CD14-positive monocyte (primary cell): ENCODE data around the gene TMEM190. TPM values are rescaled to one million over a fixed set of nuclear protein-coding genes. Genes with fewer than 3 reads are reported as not detected.

ENCODE experiments used
- DNase-seq, 3 donors: peaks; one replicate each; pipeline ENCODE4 v3.0.0-alpha.2; 2011 to 2022
- H2AFZ ChIP-seq: 2 replicates; pipeline ENCODE4 v1.6.0; 2012; ENCODE audit warnings: mild to moderate bottlenecking, low read depth, low read length, inconsistent platforms; ENCODE audit not compliant: insufficient read depth, poor library complexity, severe bottlenecking
- H3K27ac ChIP-seq, 2 donors: 1 replicate in 1 of 2; 2 replicates in 1 of 2; pipeline ENCODE4 v1.5.1; 2012 to 2013; ENCODE audit warnings: low read length in 2 of 2, control low read depth in 1 of 2, inconsistent platforms in 1 of 2, low read depth in 1 of 2, mild to moderate bottlenecking in 1 of 2
- H3K27me3 ChIP-seq, 2 donors: one replicate each; pipeline versions ENCODE4 v1.6.0 to v1.6.1; 2011 to 2013; ENCODE audit warnings: low read length in 2 of 2; ENCODE audit not compliant: control insufficient read depth in 2 of 2, insufficient read depth in 2 of 2
- H3K36me3 ChIP-seq, 2 donors: replicated peaks in 1 of 2; 1 replicate in 1 of 2; 2 replicates in 1 of 2; pipeline versions ENCODE4 v1.5.1 to v1.6.1; 2012 to 2013; ENCODE audit warnings: low read length in 2 of 2, control low read depth in 1 of 2, inconsistent platforms in 1 of 2, mild to moderate bottlenecking in 1 of 2; ENCODE audit not compliant: insufficient read depth in 2 of 2, control insufficient read depth in 1 of 2
- H3K4me1 ChIP-seq, 2 donors: 1 replicate in 1 of 2; 2 replicates in 1 of 2; pipeline versions ENCODE4 v1.5.1 to v1.6.1; 2012 to 2013; ENCODE audit warnings: low read length in 2 of 2, control low read depth in 1 of 2, inconsistent platforms in 1 of 2, mild to moderate bottlenecking in 1 of 2, moderate library complexity in 1 of 2; ENCODE audit not compliant: insufficient read depth in 2 of 2, control insufficient read depth in 1 of 2
- H3K4me2 ChIP-seq: replicated peaks from 2 replicates; pipeline ENCODE3; 2012; ENCODE audit warnings: low read length, moderate library complexity, mild to moderate bottlenecking; ENCODE audit not compliant: poor library complexity, severe bottlenecking; ENCODE audit errors: extremely low read depth
- H3K4me3 ChIP-seq, 3 experiments: fragments of 200-600 bp in 1 of 3; sonication (generic) in 1 of 3; replicated peaks in 1 of 3; 1 replicate in 2 of 3; 2 replicates in 1 of 3; pipeline ENCODE4 v1.5.1; 2011 to 2013; ENCODE audit warnings: low read length in 3 of 3, mild to moderate bottlenecking in 3 of 3, control low read depth in 2 of 3, low read depth in 2 of 3, inconsistent platforms in 1 of 3, moderate library complexity in 1 of 3
- H3K79me2 ChIP-seq: 2 replicates; pipeline ENCODE4 v1.6.0; 2012; ENCODE audit warnings: mild to moderate bottlenecking, control low read depth, inconsistent platforms, low read length, moderate library complexity; ENCODE audit not compliant: insufficient read depth
- H3K9ac ChIP-seq: 2 replicates; pipeline ENCODE4 v1.6.0; 2017; ENCODE audit warnings: low read length, mild to moderate bottlenecking; ENCODE audit not compliant: insufficient read depth, poor library complexity, severe bottlenecking
- H3K9me3 ChIP-seq, 2 donors: replicated peaks in 1 of 2; 1 replicate in 1 of 2; 2 replicates in 1 of 2; pipeline versions ENCODE4 v1.5.1 to v1.6.1; 2012 to 2013; ENCODE audit warnings: low read length in 2 of 2, control low read depth in 1 of 2; ENCODE audit not compliant: control insufficient read depth in 1 of 2, insufficient read depth in 1 of 2
- H4K20me1 ChIP-seq: 2 replicates; pipeline ENCODE4 v1.6.0; 2012; ENCODE audit warnings: mild to moderate bottlenecking, low read length, control low read depth, moderate library complexity; ENCODE audit not compliant: insufficient read depth
- H3K27ac Mint-ChIP-seq, 7 donors: one replicate each; pipeline ENCODE4 v1.8.0; 2020; ENCODE audit warnings: mild to moderate bottlenecking in 7 of 7, mixed read lengths in 7 of 7, moderate library complexity in 6 of 7, inconsistent platforms in 2 of 7
- H3K27me3 Mint-ChIP-seq, 3 donors: one replicate each; pipeline ENCODE4 v1.8.0; 2021 to 2022; ENCODE audit warnings: low read depth in 3 of 3, mild to moderate bottlenecking in 3 of 3, mixed read lengths in 3 of 3, moderate library complexity in 3 of 3, inconsistent platforms in 1 of 3
- H3K36me3 Mint-ChIP-seq, 2 donors: one replicate each; pipeline ENCODE4 v1.8.0; 2020; ENCODE audit warnings: mixed read lengths in 2 of 2, inconsistent platforms in 1 of 2, mild to moderate bottlenecking in 1 of 2
- H3K4me1 Mint-ChIP-seq: one replicate; pipeline ENCODE4 v1.8.0; 2020; ENCODE audit warnings: mild to moderate bottlenecking, mixed read lengths
- H3K4me3 Mint-ChIP-seq, 2 donors: one replicate each; pipeline ENCODE4 v1.8.0; 2020; ENCODE audit warnings: mild to moderate bottlenecking in 2 of 2, mixed read lengths in 2 of 2, moderate library complexity in 1 of 2
- H3K9me3 Mint-ChIP-seq, 7 donors: one replicate each; pipeline ENCODE4 v1.8.0; 2020 to 2022; ENCODE audit warnings: mixed read lengths in 7 of 7, mild to moderate bottlenecking in 6 of 7, moderate library complexity in 6 of 7, inconsistent platforms in 2 of 7
- CTCF ChIP-seq: fragments of 200-600 bp; IDR thresholded peaks from one replicate; pipeline ENCODE4 v1.8.0; 2022; ENCODE audit warnings: antibody characterized with exemption, mild to moderate bottlenecking
- WGBS: methylation state at CpG from one replicate; pipeline ENCODE4 v1.1.5; 2013; ENCODE audit warnings: missing lambda C conversion rate; ENCODE audit not compliant: insufficient coverage; 5-methylcytosine and 5-hydroxymethylcytosine counted together
- intact Hi-C, 2 donors: fragments of 100-400 bp; cut with micrococcal nuclease; formaldehyde crosslinking; loops; one replicate each; pipeline versions ENCODE4 v1.15.0 to v1.15.1; 2023
- polyA plus RNA-seq, 3 donors: library from polyadenylated mRNA; depleted of rRNA in 1 of 3; unstranded in 2 of 3; stranded (reverse) in 1 of 3; fragments of 300-500 nt in 2 of 3; fragments of >200 nt in 1 of 3; fragmentation: Illumina TruSeq in 2 of 3; gene quantifications; 1 replicate in 2 of 3; 2 replicates in 1 of 3; pipeline ENCODE4 v1.2.3, GENCODE V29; 2012 to 2021

The TMEM190 gene
- polyA plus RNA-seq, 3 donors = not detected

GRCh38 chr19:55384131-55384919 lies 7.7 kb downstream of the TMEM190 start, which contains the start of gene TMEM238:
Gene TMEM238 (minus strand): TSS chr19:55384292. CDS start chr19:55384259, 33 bp downstream.
- Mint-ChIP-seq H3K27me3 (peaks cover 6 to 15% (median 11%) of the 10 kb centered on the region in 3 donors), H3K27ac (peak within 1 kb of the TSS; percentile 90 to 99 (median 97)), H3K4me3 (peak within 1 kb of the TSS; percentile 100), H3K4me1 (peaks cover 50% of the 10 kb centered on the region), H3K9me3 (peaks cover 0 to 3% (median 0%) of the 10 kb centered on the region in 7 donors), H3K36me3 (peaks cover 27 to 31% of the 10 kb centered on the region in 2 donors)
- H3K9ac ChIP-seq = peak within 1 kb of the TSS; percentile 83
- H3K4me3 ChIP-seq = peak within 1 kb of the TSS; percentile 43 to 95 (median 92)
- peaks cover 35% of the 10 kb centered on the region for H4K20me1 ChIP-seq
- no peaks in the 10 kb centered on the region for H3K9me3 ChIP-seq
- H2AFZ ChIP-seq = peak within 1 kb of the TSS; percentile 90
- peaks cover 36% of the 10 kb centered on the region for H3K79me2 ChIP-seq
- intact Hi-C loops = loop anchor here (2.0 to 5.0 kb wide), 5 partner anchors 42 to 92 kb away; partner anchors contain the start of gene KMT5C (in 1 of the 2)
- peaks cover 22 to 24% of the 10 kb centered on the region in 2 donors for H3K36me3 ChIP-seq
- peak in 1 of 3 donors; percentile 20 for DNase-seq
- peak within 1 kb of the TSS; percentile 99 for H3K4me2 ChIP-seq
- 12% methylated on average over 72 of the region's 72 CpGs for WGBS
- no peak for TF ChIP-seq CTCF
- H3K4me1 ChIP-seq = peaks cover 43 to 55% of the 10 kb centered on the region in 2 donors
- no peaks in the 10 kb centered on the region for H3K27me3 ChIP-seq
- H3K27ac ChIP-seq = peak within 1 kb of the TSS; percentile 63 to 93

- peaks cover 43% of the 10 kb centered on the region for H4K20me1 ChIP-seq
- 13% methylated on average over 18 of the region's 34 CpGs for WGBS
- Mint-ChIP-seq H3K4me1 (peaks cover 57% of the 10 kb centered on the region), H3K27me3 (peaks cover 4 to 14% (median 10%) of the 10 kb centered on the region in 3 donors), H3K36me3 (peaks cover 35 to 39% of the 10 kb centered on the region in 2 donors), H3K4me3 (peak overlapping the region; percentile 100), H3K27ac (peak overlapping the region; percentile 90 to 99 (median 97)), H3K9me3 (peaks cover 0 to 2% (median 0%) of the 10 kb centered on the region in 7 donors)
- no peaks in the 10 kb centered on the region for H3K9me3 ChIP-seq
- peak overlapping the region; percentile 99 for H3K4me2 ChIP-seq
- H3K4me3 ChIP-seq = peak overlapping the region; percentile 43 to 95 (median 92)
- peaks cover 43% of the 10 kb centered on the region for H3K79me2 ChIP-seq
- peak overlapping the region; percentile 63 to 93 for H3K27ac ChIP-seq
- H3K27me3 ChIP-seq = no peaks in the 10 kb centered on the region
- peak overlapping the region; percentile 90 for H2AFZ ChIP-seq
- DNase-seq = peak; percentile 88 to 94 (median 88)
- peaks cover 43 to 56% of the 10 kb centered on the region in 2 donors for H3K4me1 ChIP-seq
- no peak for TF ChIP-seq CTCF
- intact Hi-C loops = loop anchor here (2.0 to 5.0 kb wide), 5 partner anchors 43 to 93 kb away; partner anchors contain the start of gene KMT5C (in 1 of the 2)
- H3K9ac ChIP-seq = peak overlapping the region; percentile 83
- peaks cover 30 to 32% of the 10 kb centered on the region in 2 donors for H3K36me3 ChIP-seq
Observed at GRCh38 chr19:55384920-55385723, 8.5 kb downstream of the TMEM190 start.
